HCT116 (cell line): ENCODE data around the gene GRIN2A. TPM values are rescaled to one million over a fixed set of nuclear protein-coding genes. Genes with fewer than 3 reads are reported as not detected.

Experiments
- ATAC-seq: fragments of 200-7000 bp; cut with Tn5 transposase; 2 replicates; pipeline ENCODE4 v1.9.1; 2020; ENCODE audit warnings: mild to moderate bottlenecking, moderate library complexity
- BruUV-seq: library from RNA; stranded (reverse); fragments of 400-500 nt; replicated peaks from 2 replicates; lab custom pipeline; 2021; lab: Mats Ljungman, UMichigan
- CTCF ChIA-PET: fragments of 300-600 bp; sonication (Branson Sonifier 250); formaldehyde crosslinking; loops from one replicate; lab custom pipeline; 2021; ENCODE audit warnings: antibody characterized with exemption; lab: Charles Lee
- POLR2A ChIA-PET: fragments of 300-600, 350-600 bp; sonication (Branson Sonifier 250); formaldehyde crosslinking; loops from one replicate; lab custom pipeline; 2021; ENCODE audit warnings: antibody characterized with exemption; lab: Charles Lee
- RAD21 ChIA-PET, 2 experiments: fragments of 300-600 bp; sonication (Branson Sonifier 250); formaldehyde crosslinking; loops; one replicate each; lab custom pipeline; 2023; ENCODE audit warnings: low total read pairs in 2 of 2; ENCODE audit not compliant: uncharacterized antibody in 2 of 2, unreplicated experiment in 2 of 2, low non-redundant PET in 1 of 2; lab: Charles Lee
- DNase-seq: peaks from one replicate; pipeline ENCODE4 v3.0.0-alpha.2; 2010; ENCODE audit warnings: low read depth, low spot score
- H2AFZ ChIP-seq: fragments of 200-600 bp; shearing (Covaris generic), sonication (generic); 2 replicates; pipeline ENCODE4 v1.6.1; 2017; ENCODE audit warnings: low read depth, mixed run types, mixed read lengths, antibody characterized with exemption, low read length; ENCODE audit not compliant: poor library complexity, severe bottlenecking
- H3K27ac ChIP-seq: 2 replicates; pipeline ENCODE4 v1.5.1; 2012; ENCODE audit warnings: low read depth, low read length
- H3K27me3 ChIP-seq: fragments of 200-600 bp; sonication (generic); 2 replicates; pipeline ENCODE4 v1.6.1; 2016; ENCODE audit warnings: mixed run types, low read length, mixed read lengths; ENCODE audit not compliant: insufficient read depth
- H3K36me3 ChIP-seq, 2 experiments: fragments of 200-500 bp in 1 of 2; fragments of 200-600 bp in 1 of 2; sonication (Bioruptor generic) in 1 of 2; sonication (generic) in 1 of 2; 2 replicates each; pipeline versions ENCODE4 v1.5.1 to v1.6.1; 2014 to 2016; ENCODE audit warnings: low read length in 2 of 2, inconsistent platforms in 1 of 2, mixed read lengths in 1 of 2, mixed run types in 1 of 2; ENCODE audit not compliant: insufficient read depth in 2 of 2, control insufficient read depth in 1 of 2
- H3K4me1 ChIP-seq, 2 experiments: fragments of 200-600 bp in 1 of 2; sonication (generic) in 1 of 2; 2 replicates each; pipeline versions ENCODE4 v1.5.1 to v1.6.1; 2012 to 2017; ENCODE audit warnings: low read length in 2 of 2, inconsistent platforms in 1 of 2, mild to moderate bottlenecking in 1 of 2, mixed read lengths in 1 of 2, mixed run types in 1 of 2, moderate library complexity in 1 of 2; ENCODE audit not compliant: insufficient read depth in 2 of 2, control insufficient read depth in 1 of 2
- H3K4me2 ChIP-seq: fragments of 200-600 bp; sonication (generic); 2 replicates; pipeline ENCODE4 v1.6.1; 2017; ENCODE audit warnings: mixed run types, low read length, mixed read lengths
- H3K4me3 ChIP-seq, 2 experiments: fragments of 200-600 bp in 1 of 2; sonication (generic) in 1 of 2; replicated peaks in 1 of 2; 2 replicates each; pipeline ENCODE4 v1.5.1; 2011 to 2016; ENCODE audit warnings: low read length in 2 of 2, control low read depth in 1 of 2, low read depth in 1 of 2, mild to moderate bottlenecking in 1 of 2, mixed read lengths in 1 of 2, mixed run types in 1 of 2
- H3K79me2 ChIP-seq: fragments of 200-600 bp; sonication (generic); 2 replicates; pipeline ENCODE4 v1.6.1; 2017; ENCODE audit warnings: mild to moderate bottlenecking, mixed run types, low read length, moderate library complexity, mixed read lengths; ENCODE audit not compliant: insufficient read depth
- H3K9ac ChIP-seq: fragments of 200-600 bp; sonication (generic); 2 replicates; pipeline ENCODE4 v1.6.1; 2016; ENCODE audit warnings: low read length, mixed read lengths
- H3K9me2 ChIP-seq: fragments of 200-600 bp; sonication (generic), shearing (Covaris generic); 2 replicates; pipeline ENCODE4 v1.6.1; 2017; ENCODE audit warnings: mixed run types, mild to moderate bottlenecking, moderate library complexity; ENCODE audit not compliant: insufficient read depth
- H3K9me3 ChIP-seq, 2 experiments: fragments of 200-500 bp in 1 of 2; fragments of 200-600 bp in 1 of 2; sonication (Bioruptor generic) in 1 of 2; sonication (generic) in 1 of 2; 2 replicates each; pipeline ENCODE4 v1.6.1; 2014 to 2017; ENCODE audit warnings: low read length in 2 of 2, mixed read lengths in 2 of 2, inconsistent platforms in 1 of 2, low read depth in 1 of 2, mild to moderate bottlenecking in 1 of 2, mixed run types in 1 of 2, moderate library complexity in 1 of 2; ENCODE audit not compliant: control insufficient read depth in 1 of 2, insufficient read depth in 1 of 2
- H4K20me1 ChIP-seq: fragments of 200-600 bp; sonication (generic), shearing (Covaris generic); 2 replicates; pipeline ENCODE4 v1.6.1; 2017; ENCODE audit warnings: mixed run types, mild to moderate bottlenecking, moderate library complexity; ENCODE audit not compliant: insufficient read depth
- CEBPB ChIP-seq: IDR thresholded peaks from 2 replicates; pipeline ENCODE4 v1.6.1; 2012; ENCODE audit warnings: low read depth
- CTCF ChIP-seq, 3 experiments: fragments of 200-600 bp in 1 of 3; sonication (generic) in 1 of 3; IDR thresholded peaks in 2 of 3; conservative IDR thresholded peaks in 1 of 3; 2 replicates each; pipeline ENCODE4 v1.5.1; 2012 to 2017; ENCODE audit warnings: low read depth in 2 of 3, low read length in 2 of 3, antibody characterized with exemption in 1 of 3, borderline replicate concordance in 1 of 3, control low read depth in 1 of 3, mild to moderate bottlenecking in 1 of 3, mixed read lengths in 1 of 3, mixed run types in 1 of 3, moderate library complexity in 1 of 3; ENCODE audit not compliant: insufficient read depth in 1 of 3
- EZH2phosphoT487 ChIP-seq: fragments of 200-600 bp; IDR thresholded peaks from 2 replicates; pipeline ENCODE4 v1.6.1; 2018; ENCODE audit warnings: antibody characterized with exemption, borderline replicate concordance
- POLR2A ChIP-seq: IDR thresholded peaks from 2 replicates; pipeline ENCODE4 v1.7.0; 2011; ENCODE audit warnings: borderline replicate concordance; ENCODE audit not compliant: insufficient read depth, insufficient read length; ENCODE audit errors: extremely low read depth
- POLR2AphosphoS5 ChIP-seq: IDR thresholded peaks from 2 replicates; pipeline ENCODE4 v1.6.1; 2011; ENCODE audit warnings: mild to moderate bottlenecking, low read depth, low read length, moderate library complexity
- REST ChIP-seq: IDR thresholded peaks from 2 replicates; pipeline ENCODE4 v1.6.1; 2012; ENCODE audit warnings: low read depth
- ZBTB33 ChIP-seq: IDR thresholded peaks from 2 replicates; pipeline ENCODE4 v1.6.1; 2011; ENCODE audit warnings: mild to moderate bottlenecking, low read length, moderate library complexity; ENCODE audit not compliant: insufficient replicate concordance; ENCODE audit errors: extremely low read depth
- intact Hi-C: fragments of 100-400 bp; cut with micrococcal nuclease; formaldehyde crosslinking; loops from 2 replicates; pipeline ENCODE4 v1.10.0; 2022
- total RNA-seq: library from RNA; stranded (reverse); gene quantifications from one replicate; pipeline ENCODE4 v1.2.1, GENCODE V29; 2021; ENCODE audit not compliant: unreplicated experiment

GRIN2A gene
- total RNA-seq, 1 experiment from 2014 or later: 0.02 TPM

GRCh38 chr16:10231563-10231962, 49.3 kb upstream of the GRIN2A start:
- Histone ChIP-seq H2AFZ (no peak overlapping the region), H4K20me1 (no peaks in the 10 kb centered on the region), H3K9me3 (peaks cover 3 to 7% of the 10 kb centered on the region in 2 experiments; a peak in 2 of 4 replicates), H3K27me3 (peaks cover 25% of the 10 kb centered on the region; the same call in 1 of the 2 replicates), H3K9me2 (no peaks in the 10 kb centered on the region), H3K4me1 (no peaks in the 10 kb centered on the region), H3K9ac (no peak overlapping the region), H3K4me3 (no peak overlapping the region), H3K4me2 (no peak overlapping the region), H3K79me2 (no peaks in the 10 kb centered on the region), H3K27ac (no peak overlapping the region), H3K36me3 (no peaks in the 10 kb centered on the region)
- DNase-seq (no peak), ATAC-seq (no peak)
- BruUV-seq: no TSS peak
- CTCF ChIA-PET: no interaction called here
- TF ChIP-seq POLR2A: no peak
- TF ChIP-seq REST: no peak
- TF ChIP-seq CEBPB: no peak
- TF ChIP-seq EZH2phosphoT487: no peak
- TF ChIP-seq POLR2AphosphoS5: no peak
- TF ChIP-seq CTCF (IDR thresholded peaks at IDR 0.05 in 2 of 3, conservative IDR thresholded peaks at IDR 0.05 in 1 of 3; ENCODE audit: borderline replicate concordance in 1 of 3, insufficient read depth in 1 of 3, low read depth in 2 of 3, low read length in 2 of 3): no peak
- no peak for TF ChIP-seq ZBTB33
- POLR2A ChIA-PET: no interaction called here
- intact Hi-C loops: no loop called here
- RAD21 ChIA-PET: no interaction called here
